Fibroblast of lung (primary cell): Measurements from ENCODE around the gene ITGA2. TPM values are rescaled to one million over a fixed set of nuclear protein-coding genes. Genes with fewer than 3 reads are reported as not detected.

Experiments
- DNase-seq, 2 donors: peaks; one replicate each; pipeline versions ENCODE4 v3.0.0 to v3.0.0-alpha.2; 2010; ENCODE audit warnings: low read depth in 2 of 2
- H2AFZ ChIP-seq: 2 replicates; pipeline ENCODE4 v1.5.1; 2012; ENCODE audit warnings: low read length, control low read depth, inconsistent platforms
- H3K27ac ChIP-seq: 2 replicates; pipeline ENCODE4 v1.5.1; 2011; ENCODE audit warnings: low read length, control low read depth; ENCODE audit not compliant: insufficient read depth
- H3K27me3 ChIP-seq: 2 replicates; pipeline ENCODE4 v1.5.1; 2011; ENCODE audit warnings: mild to moderate bottlenecking, low read length; ENCODE audit not compliant: control insufficient read depth, insufficient read depth
- H3K36me3 ChIP-seq: 2 replicates; pipeline ENCODE4 v1.5.1; 2011; ENCODE audit warnings: low read length; ENCODE audit not compliant: control insufficient read depth, insufficient read depth
- H3K4me1 ChIP-seq: 2 replicates; pipeline ENCODE4 v1.5.1; 2011; ENCODE audit warnings: low read length; ENCODE audit not compliant: control insufficient read depth, insufficient read depth; ENCODE audit errors: extremely low read depth
- H3K4me2 ChIP-seq: 2 replicates; pipeline ENCODE4 v1.5.1; 2011; ENCODE audit warnings: low read length, control low read depth; ENCODE audit not compliant: insufficient read depth; ENCODE audit errors: extremely low read depth
- H3K4me3 ChIP-seq, 4 experiments: fragments of 200-600 bp in 1 of 4; sonication (generic) in 1 of 4; replicated peaks in 1 of 4; 2 replicates each; pipeline ENCODE4 v1.5.1; 2011 to 2016; ENCODE audit warnings: low read length in 4 of 4, low read depth in 3 of 4, mild to moderate bottlenecking in 3 of 4, control low read depth in 2 of 4, inconsistent platforms in 1 of 4, mixed read lengths in 1 of 4; ENCODE audit not compliant: insufficient read depth in 1 of 4; ENCODE audit errors: control extremely low read depth in 1 of 4
- H3K79me2 ChIP-seq: 2 replicates; pipeline ENCODE4 v1.5.1; 2012; ENCODE audit warnings: mild to moderate bottlenecking, low read length, inconsistent platforms; ENCODE audit not compliant: control insufficient read depth, insufficient read depth
- H3K9ac ChIP-seq: 2 replicates; pipeline ENCODE4 v1.5.1; 2011; ENCODE audit warnings: mild to moderate bottlenecking, low read length, control low read depth; ENCODE audit not compliant: insufficient read depth
- H3K9me3 ChIP-seq: 2 replicates; pipeline ENCODE4 v1.5.1; 2012; ENCODE audit warnings: low read depth, low read length; ENCODE audit not compliant: control insufficient read depth, insufficient read depth
- H4K20me1 ChIP-seq: 2 replicates; pipeline ENCODE4 v1.5.1; 2011; ENCODE audit warnings: low read length; ENCODE audit not compliant: control insufficient read depth, insufficient read depth; ENCODE audit errors: extremely low read depth
- CTCF ChIP-seq, 2 donors: IDR thresholded peaks in 1 of 2; conservative IDR thresholded peaks in 1 of 2; 1 replicate in 1 of 2; 2 replicates in 1 of 2; pipeline ENCODE4 v1.5.1; 2011 to 2012; ENCODE audit warnings: low read length in 2 of 2, control low read depth in 1 of 2, inconsistent platforms in 1 of 2, low read depth in 1 of 2, mild to moderate bottlenecking in 1 of 2
- EZH2 ChIP-seq: IDR thresholded peaks from 2 replicates; pipeline ENCODE4 v1.5.1; 2012; ENCODE audit warnings: low read length, control low read depth, mild to moderate bottlenecking; ENCODE audit errors: missing control alignments
- polyA plus RNA-seq, 2 donors: library from polyadenylated mRNA; depleted of rRNA in 1 of 2; stranded (reverse) in 1 of 2; unstranded in 1 of 2; fragments of >200 nt; gene quantifications; 2 replicates each; pipeline ENCODE4 v1.2.1, GENCODE V29; 2011 to 2012; ENCODE audit warnings: missing spikeins in 1 of 2
- total RNA-seq: library from RNA; depleted of rRNA; stranded (reverse); fragments of >200 nt; gene quantifications from 2 replicates; pipeline ENCODE4 v1.2.1, GENCODE V29; 2014

ITGA2 gene
- total and polyA plus RNA-seq, 2 donors (not counting 1 experiment from before 2014, with no cell fraction given), result 9.4 to 75.5 TPM

DNA sequence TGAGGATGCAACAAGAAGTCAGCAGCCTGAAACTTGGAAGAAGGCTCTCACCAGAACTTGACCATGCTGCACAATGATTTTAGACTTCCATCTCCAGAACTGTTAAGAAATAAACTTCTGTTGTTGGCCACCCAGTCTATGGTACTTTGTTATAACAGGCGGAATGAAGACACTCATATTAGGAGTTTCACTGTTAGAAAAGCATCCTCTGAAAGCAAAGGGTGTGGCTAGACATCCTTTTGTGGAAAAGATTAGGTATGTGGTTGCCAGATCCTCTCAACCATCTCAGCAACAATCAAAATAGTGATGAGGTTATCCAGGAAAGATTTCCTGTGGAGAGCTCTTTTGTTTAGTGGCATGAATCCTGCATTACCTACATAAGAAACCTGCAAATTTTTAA is 20.7 kb downstream of the ITGA2 start:
- Histone ChIP-seq H3K4me1 (peaks cover 14% of the 10 kb centered on the region), H3K4me2 (no peak overlapping the region), H4K20me1 (no peaks in the 10 kb centered on the region), H3K79me2 (peaks cover 18% of the 10 kb centered on the region), H3K4me3 (no peak overlapping the region), H3K27me3 (no peaks in the 10 kb centered on the region), H3K36me3 (no peaks in the 10 kb centered on the region), H3K27ac (no peak overlapping the region), H3K9ac (no peak overlapping the region), H3K9me3 (no peaks in the 10 kb centered on the region), H2AFZ (no peak overlapping the region)
- TF ChIP-seq CTCF (conservative IDR thresholded peaks at IDR 0.05 in 1 of 2, IDR thresholded peaks at IDR 0.05 in 1 of 2; ENCODE audit: low read depth in 1 of 2, low read length in 2 of 2) (no peak), EZH2 (no peak)
- DNase-seq, result no peak

- Histone ChIP-seq H3K79me2 (peaks cover 25% of the 10 kb centered on the region), H3K4me1 (peaks cover 15% of the 10 kb centered on the region)
Measured at GRCh38 chr5:53010814-53011213, 21.7 kb downstream of the ITGA2 start.

GRCh38 chr5:53011233-53011632 is 22.1 kb downstream of the ITGA2 start:
- H3K9ac ChIP-seq, result no peak overlapping the region
- H2AFZ ChIP-seq, result no peak overlapping the region
- peaks cover 29% of the 10 kb centered on the region for H3K79me2 ChIP-seq
- no peaks in the 10 kb centered on the region for H3K36me3 ChIP-seq
- H4K20me1 ChIP-seq, result no peaks in the 10 kb centered on the region
- no peaks in the 10 kb centered on the region for H3K9me3 ChIP-seq
- no peak for DNase-seq
- no peak for TF ChIP-seq EZH2
- no peak for TF ChIP-seq CTCF (conservative IDR thresholded peaks at IDR 0.05 in 1 of 2, IDR thresholded peaks at IDR 0.05 in 1 of 2; ENCODE audit: low read depth in 1 of 2, low read length in 2 of 2)
- H3K4me3 ChIP-seq, result no peak overlapping the region
- H3K27me3 ChIP-seq, result no peaks in the 10 kb centered on the region
- no peak overlapping the region for H3K4me2 ChIP-seq
- H3K27ac ChIP-seq, result no peak overlapping the region
- H3K4me1 ChIP-seq, result peaks cover 15% of the 10 kb centered on the region

More at GRCh38 chr5:53010814-53011213, 21.7 kb downstream of the ITGA2 start:
- Histone ChIP-seq H3K9me3 (no peaks in the 10 kb centered on the region), H3K4me2 (no peak overlapping the region), H3K4me3 (no peak overlapping the region), H3K27ac (no peak overlapping the region), H3K27me3 (no peaks in the 10 kb centered on the region), H2AFZ (no peak overlapping the region), H3K9ac (no peak overlapping the region), H4K20me1 (no peaks in the 10 kb centered on the region), H3K36me3 (no peaks in the 10 kb centered on the region)
- TF ChIP-seq EZH2, result no peak
- no peak for TF ChIP-seq CTCF (conservative IDR thresholded peaks at IDR 0.05 in 1 of 2, IDR thresholded peaks at IDR 0.05 in 1 of 2; ENCODE audit: low read depth in 1 of 2, low read length in 2 of 2)
- peak; percentile 32 to 47 for DNase-seq
